Measurements from ENCODE around the gene VENTX. TPM values are rescaled to one million over a fixed set of nuclear protein-coding genes. Genes with fewer than 3 reads are reported as not detected.

Gene VENTX
- total RNA-seq, 2 donors from 2014 or later, result 5.1 to 9.5 TPM

- H3K9me3 ChIP-seq, result no peaks in the 10 kb centered on the region
- peaks cover 4% of the 10 kb centered on the region for H3K36me3 ChIP-seq
- H3K27me3 ChIP-seq (replicated peaks; ENCODE audit: insufficient read depth), result no peaks in the 10 kb centered on the region
- ATAC-seq (ENCODE audit: insufficient number of reproducible peaks, low FRiP score, low read depth) (no peak), DNase-seq (ENCODE audit: low spot score) (no peak)
- no peak overlapping the region for H3K27ac ChIP-seq
- TF ChIP-seq CTCF (IDR thresholded peaks at IDR 0.05), result no peak
- H3K4me3 ChIP-seq, result no peak overlapping the region
- no peaks in the 10 kb centered on the region for H3K4me1 ChIP-seq (ENCODE audit: control insufficient read depth in 1 of 2, low read depth in 2 of 2)
Measured at GRCh38 chr10:133268532-133268931, 30.9 kb downstream of the VENTX start.

GRCh38 chr10:133269367-133269766 is 31.7 kb downstream of the VENTX start:
- ATAC-seq (ENCODE audit: insufficient number of reproducible peaks, low FRiP score, low read depth), result no peak
- peaks cover 4% of the 10 kb centered on the region for H3K36me3 ChIP-seq
- no peak overlapping the region for H3K27ac ChIP-seq
- H3K27me3 ChIP-seq (replicated peaks; ENCODE audit: insufficient read depth), result no peaks in the 10 kb centered on the region
- H3K4me1 ChIP-seq (ENCODE audit: control insufficient read depth in 1 of 2, low read depth in 2 of 2), result no peaks in the 10 kb centered on the region
- H3K4me3 ChIP-seq, result no peak overlapping the region
- no peak for DNase-seq (ENCODE audit: low spot score)
- H3K9me3 ChIP-seq, result no peaks in the 10 kb centered on the region
- TF ChIP-seq CTCF (IDR thresholded peaks at IDR 0.05), result no peak

GRCh38 chr10:133270204-133270603 is 32.5 kb downstream of the VENTX start:
- Histone ChIP-seq H3K4me1 (ENCODE audit: control insufficient read depth in 1 of 2, low read depth in 2 of 2) (no peaks in the 10 kb centered on the region), H3K36me3 (peaks cover 4% of the 10 kb centered on the region), H3K27me3 (replicated peaks; ENCODE audit: insufficient read depth) (no peaks in the 10 kb centered on the region), H3K27ac (no peak overlapping the region), H3K9me3 (no peaks in the 10 kb centered on the region), H3K4me3 (no peak overlapping the region)
- DNase-seq (ENCODE audit: low spot score) (no peak), ATAC-seq (ENCODE audit: insufficient number of reproducible peaks, low FRiP score, low read depth) (no peak)
- no peak for TF ChIP-seq CTCF (IDR thresholded peaks at IDR 0.05)

GRCh38 chr10:133270773-133271297 is 33.2 kb downstream of the VENTX start:
- no peak for TF ChIP-seq CTCF (IDR thresholded peaks at IDR 0.05)
- H3K27ac ChIP-seq, result no peak overlapping the region
- H3K9me3 ChIP-seq, result no peaks in the 10 kb centered on the region
- DNase-seq (ENCODE audit: low spot score) (no peak), ATAC-seq (ENCODE audit: insufficient number of reproducible peaks, low FRiP score, low read depth) (no peak)
- peaks cover 4% of the 10 kb centered on the region for H3K36me3 ChIP-seq
- no peak overlapping the region for H3K4me3 ChIP-seq
- no peaks in the 10 kb centered on the region for H3K27me3 ChIP-seq (replicated peaks; ENCODE audit: insufficient read depth)
- no peaks in the 10 kb centered on the region for H3K4me1 ChIP-seq (ENCODE audit: control insufficient read depth in 1 of 2, low read depth in 2 of 2)

- TF ChIP-seq CTCF (IDR thresholded peaks at IDR 0.05), result no peak
- Histone ChIP-seq H3K9me3 (no peaks in the 10 kb centered on the region), H3K36me3 (peaks cover 4% of the 10 kb centered on the region), H3K4me3 (no peak overlapping the region), H3K27ac (no peak overlapping the region), H3K27me3 (replicated peaks; ENCODE audit: insufficient read depth) (no peaks in the 10 kb centered on the region), H3K4me1 (ENCODE audit: control insufficient read depth in 1 of 2, low read depth in 2 of 2) (peaks cover 0 to 5% of the 10 kb centered on the region in 2 donors)
- DNase-seq (ENCODE audit: low spot score) (no peak), ATAC-seq (ENCODE audit: insufficient number of reproducible peaks, low FRiP score, low read depth) (no peak)
Measured at GRCh38 chr10:133271521-133272300, 34.1 kb downstream of the VENTX start.
